ENCODE results near the gene FBXO42.
"Not testable (repeated sequence)": the region's sequence is repeated elsewhere in the genome, so short reads cannot be mapped to it uniquely, and the experiment has no call there.

Gene FBXO42

DNA sequence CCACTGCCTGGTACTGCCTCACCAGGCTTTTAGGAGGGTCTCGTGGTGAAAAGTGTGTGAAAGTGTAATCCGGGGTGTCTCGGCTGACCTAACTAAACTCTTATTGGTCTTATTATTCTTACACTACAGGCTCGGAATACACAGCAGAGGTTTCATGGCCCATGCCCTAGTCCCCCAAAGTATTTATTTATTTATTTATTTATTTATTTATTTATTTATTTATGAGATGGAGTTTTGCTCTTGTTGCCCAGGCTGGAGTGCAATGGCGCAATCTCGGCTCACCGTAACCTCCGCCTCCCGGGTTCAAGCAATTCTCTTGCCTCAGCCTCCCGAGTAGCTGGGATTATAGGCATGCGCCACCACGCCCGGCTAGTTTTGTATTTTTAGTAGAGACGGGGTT, 137.0 kb downstream of the FBXO42 start:
- H3K4me1 ChIP-seq (ENCODE audit: control insufficient read depth, insufficient read depth, low read length): peaks cover 30% of the 10 kb centered on the region
- H3K36me3 ChIP-seq (ENCODE audit: control insufficient read depth, insufficient read depth, low read length); H3K27ac ChIP-seq (ENCODE audit: low read depth, low read length); H3K27me3 ChIP-seq (ENCODE audit: control insufficient read depth, insufficient read depth, low read length); H3K9me3 ChIP-seq (ENCODE audit: control insufficient read depth, insufficient read depth, low read length); H3K4me3 ChIP-seq (ENCODE audit: low read depth, low read length); H3K9ac ChIP-seq (ENCODE audit: low read depth, low read length): not testable (repeated sequence)

DNA sequence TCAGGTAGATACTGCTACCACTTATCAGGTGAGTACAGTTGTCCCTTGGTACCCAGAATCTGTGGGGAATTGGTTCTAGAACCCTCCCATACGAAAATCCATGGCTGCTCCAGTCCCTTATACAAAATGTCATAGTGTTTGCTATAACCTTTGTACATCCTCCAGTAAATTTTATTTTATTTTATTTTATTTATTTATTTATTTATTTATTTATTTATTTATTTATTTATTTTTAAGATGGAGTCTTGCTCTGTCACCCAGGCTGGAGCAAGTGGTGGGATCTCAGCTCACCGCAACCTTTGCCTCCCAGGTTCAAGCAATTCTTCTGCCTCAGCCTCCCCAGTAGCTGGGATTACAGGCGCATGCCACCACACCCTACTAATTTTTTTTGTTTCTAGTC, 138.7 kb downstream of the FBXO42 start:
- H3K9ac ChIP-seq (ENCODE audit: low read depth, low read length): not testable (repeated sequence)

DNA sequence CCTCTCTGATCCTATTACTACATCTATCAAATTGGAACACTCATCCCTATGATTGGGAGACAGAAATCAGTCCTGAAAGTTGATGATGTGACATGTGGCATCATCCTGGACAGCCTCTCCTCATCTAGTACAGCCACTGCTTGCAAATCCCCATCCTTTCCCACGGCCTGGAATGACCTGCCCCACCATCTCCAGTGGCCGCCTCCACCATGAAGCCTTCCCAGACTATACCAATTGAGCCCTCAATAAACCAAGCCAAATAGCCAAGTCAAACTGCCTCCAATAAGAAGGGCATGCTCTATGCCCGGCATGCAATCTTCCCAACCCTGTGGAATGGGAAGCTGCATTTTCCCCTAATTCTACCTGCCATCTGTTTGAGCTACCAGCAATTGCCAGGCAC, 139.3 kb downstream of the FBXO42 start:
- no peak overlapping the region for H3K9ac ChIP-seq (ENCODE audit: low read depth, low read length)
- peaks cover 9% of the 10 kb centered on the region for H3K27me3 ChIP-seq (ENCODE audit: control insufficient read depth, insufficient read depth, low read length)
- no peak overlapping the region for H3K27ac ChIP-seq (ENCODE audit: low read depth, low read length)

More for the DNA sequence above, 138.7 kb downstream of the FBXO42 start:
- H3K27ac ChIP-seq (ENCODE audit: low read depth, low read length); H3K36me3 ChIP-seq (ENCODE audit: control insufficient read depth, insufficient read depth, low read length); H3K9me3 ChIP-seq (ENCODE audit: control insufficient read depth, insufficient read depth, low read length); H3K4me3 ChIP-seq (ENCODE audit: low read depth, low read length); H3K27me3 ChIP-seq (ENCODE audit: control insufficient read depth, insufficient read depth, low read length): not testable (repeated sequence)
- peaks cover 31% of the 10 kb centered on the region for H3K4me1 ChIP-seq (ENCODE audit: control insufficient read depth, insufficient read depth, low read length)

DNA sequence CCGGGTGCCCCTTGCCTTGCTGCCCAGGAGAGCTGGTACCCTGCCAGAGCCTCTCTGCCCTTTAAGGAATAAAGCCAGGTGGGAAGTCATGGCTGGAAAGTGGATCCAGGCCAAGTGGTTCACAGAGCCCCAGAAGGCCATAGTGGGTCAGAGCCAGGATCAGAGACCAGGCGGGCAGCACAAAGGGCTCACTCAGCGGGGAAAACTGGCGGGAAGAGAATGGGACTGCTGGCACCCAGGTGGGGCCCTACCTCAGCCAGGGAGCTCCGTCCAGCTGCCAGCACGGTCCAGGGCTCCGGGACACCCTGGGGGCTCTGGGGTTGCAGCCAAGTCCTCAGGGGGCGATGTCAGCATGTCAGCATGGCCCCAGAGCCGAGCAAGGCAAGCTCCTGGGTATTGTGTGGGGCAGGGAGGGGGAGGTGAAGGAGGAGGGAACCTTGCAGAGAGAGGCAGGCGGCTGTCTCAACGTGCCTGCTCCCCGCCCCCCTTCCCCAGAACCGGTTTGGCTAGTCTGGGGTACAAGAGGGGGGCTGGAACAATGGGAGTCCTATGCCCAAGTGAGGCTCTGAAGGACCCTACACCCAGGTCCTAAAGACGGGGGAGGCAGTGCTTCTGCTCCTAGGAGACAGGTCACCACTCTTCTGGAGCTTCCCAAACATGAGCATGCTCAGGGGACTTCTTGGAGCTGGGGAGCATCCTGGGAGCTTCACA, 139.9 kb downstream of the FBXO42 start, which contains the start of gene ARHGEF19:
TSS of gene ARHGEF19 (minus strand) at position 402 of the 711 bp plus-strand sequence. CDS start 3,598 bp downstream, outside the sequence.
- peaks cover 40% of the 10 kb centered on the region for H3K4me1 ChIP-seq (ENCODE audit: control insufficient read depth, insufficient read depth, low read length)
- H3K27ac ChIP-seq (ENCODE audit: low read depth, low read length): peak within 1 kb of the TSS; percentile 63
- no peaks in the 10 kb centered on the region for H3K36me3 ChIP-seq (ENCODE audit: control insufficient read depth, insufficient read depth, low read length)
- peaks cover 9% of the 10 kb centered on the region for H3K27me3 ChIP-seq (ENCODE audit: control insufficient read depth, insufficient read depth, low read length)
- peak within 1 kb of the TSS; percentile 73 for H3K4me3 ChIP-seq (ENCODE audit: low read depth, low read length)
- H3K9ac ChIP-seq (ENCODE audit: low read depth, low read length): peak within 1 kb of the TSS; percentile 80
- no peaks in the 10 kb centered on the region for H3K9me3 ChIP-seq (ENCODE audit: control insufficient read depth, insufficient read depth, low read length)

More for the DNA sequence above, 139.3 kb downstream of the FBXO42 start:
- Histone ChIP-seq H3K4me3 (ENCODE audit: low read depth, low read length) (peak overlapping the region; percentile 73), H3K36me3 (ENCODE audit: control insufficient read depth, insufficient read depth, low read length) (no peaks in the 10 kb centered on the region), H3K4me1 (ENCODE audit: control insufficient read depth, insufficient read depth, low read length) (peaks cover 34% of the 10 kb centered on the region), H3K9me3 (ENCODE audit: control insufficient read depth, insufficient read depth, low read length) (no peaks in the 10 kb centered on the region)

DNA sequence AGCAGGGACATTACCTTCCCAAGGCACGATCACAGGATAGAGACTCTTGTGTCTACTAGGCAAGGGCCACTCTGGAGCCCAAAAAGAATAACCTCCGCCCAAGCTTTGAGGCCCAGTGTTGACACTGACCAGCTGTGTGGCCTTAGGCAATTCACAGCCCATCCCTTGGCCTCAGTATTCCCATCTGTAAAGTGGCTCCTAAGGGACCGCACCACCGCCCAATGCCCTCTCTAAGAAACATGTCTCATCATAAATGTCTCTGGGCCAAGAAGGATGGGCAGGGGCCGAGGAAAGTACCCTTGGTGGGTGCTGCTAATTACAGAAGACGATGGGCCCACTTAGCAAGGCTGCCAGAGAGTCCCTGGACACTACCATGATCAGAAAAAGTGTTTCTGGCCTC, 140.5 kb downstream of the FBXO42 start:
- H3K9me3 ChIP-seq (ENCODE audit: control insufficient read depth, insufficient read depth, low read length): no peaks in the 10 kb centered on the region
- peaks cover 5% of the 10 kb centered on the region for H3K27me3 ChIP-seq (ENCODE audit: control insufficient read depth, insufficient read depth, low read length)
- peaks cover 38% of the 10 kb centered on the region for H3K4me1 ChIP-seq (ENCODE audit: control insufficient read depth, insufficient read depth, low read length)
- H3K36me3 ChIP-seq (ENCODE audit: control insufficient read depth, insufficient read depth, low read length): no peaks in the 10 kb centered on the region
- peak overlapping the region; percentile 80 for H3K9ac ChIP-seq (ENCODE audit: low read depth, low read length)
- peak overlapping the region; percentile 63 for H3K27ac ChIP-seq (ENCODE audit: low read depth, low read length)
- peak overlapping the region; percentile 73 for H3K4me3 ChIP-seq (ENCODE audit: low read depth, low read length)

DNA sequence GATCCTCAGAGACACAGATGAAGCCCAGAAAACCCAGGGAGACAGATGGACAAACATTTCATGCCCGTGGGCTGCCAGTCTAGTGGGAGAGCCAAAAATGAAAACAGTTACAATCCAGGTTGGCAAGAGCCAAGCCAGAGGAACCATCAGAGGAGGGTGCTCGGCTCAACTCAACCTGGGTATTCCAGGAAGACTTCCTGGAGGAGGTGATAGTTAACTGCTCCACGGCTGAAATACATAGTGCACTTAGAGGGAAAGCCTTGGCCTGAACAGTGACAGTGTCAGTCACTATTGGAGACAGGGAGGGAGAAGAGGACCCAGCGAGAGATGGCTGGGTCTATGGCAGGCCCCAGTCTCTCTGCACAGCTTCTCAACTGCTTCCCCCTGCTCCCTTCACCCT, 141.7 kb downstream of the FBXO42 start:
- no peak overlapping the region for H3K9ac ChIP-seq (ENCODE audit: low read depth, low read length)
- H3K36me3 ChIP-seq (ENCODE audit: control insufficient read depth, insufficient read depth, low read length): no peaks in the 10 kb centered on the region
- H3K4me1 ChIP-seq (ENCODE audit: control insufficient read depth, insufficient read depth, low read length): peaks cover 36% of the 10 kb centered on the region

DNA sequence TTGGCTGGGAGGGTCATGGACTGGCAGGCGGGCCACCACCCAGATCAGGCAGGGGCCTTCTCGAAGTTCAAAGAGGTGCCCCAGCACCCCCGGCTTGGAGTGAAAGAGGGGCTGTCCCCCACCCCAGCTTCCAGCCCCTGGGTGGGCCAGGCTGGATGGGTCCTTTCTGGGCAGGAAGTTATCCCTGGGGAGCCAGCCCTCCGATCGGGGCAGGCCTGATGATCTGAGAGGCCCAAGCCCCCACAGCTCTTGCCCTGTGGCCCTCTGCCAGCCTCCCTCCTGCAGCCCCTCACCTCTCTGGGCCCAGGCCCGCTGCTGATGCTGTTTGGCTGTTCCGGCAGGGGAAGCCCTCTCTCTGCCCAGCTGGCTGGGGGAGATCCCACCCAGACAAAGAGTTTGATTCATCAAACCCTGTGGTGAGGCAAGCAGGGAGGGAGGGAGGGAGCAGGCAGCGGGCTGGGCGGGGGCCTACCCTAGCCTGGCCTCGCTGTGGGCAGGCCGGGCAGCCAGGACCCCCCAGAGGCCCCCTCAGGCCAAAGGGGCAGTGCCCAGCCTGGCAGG, 142.4 kb downstream of the FBXO42 start:
- H3K36me3 ChIP-seq (ENCODE audit: control insufficient read depth, insufficient read depth, low read length): peaks cover under 1% of the 10 kb centered on the region; the same call in 1 of the 2 replicates
- no peaks in the 10 kb centered on the region for H3K27me3 ChIP-seq (ENCODE audit: control insufficient read depth, insufficient read depth, low read length)
- H3K27ac ChIP-seq (ENCODE audit: low read depth, low read length): no peak overlapping the region
- no peaks in the 10 kb centered on the region for H3K9me3 ChIP-seq (ENCODE audit: control insufficient read depth, insufficient read depth, low read length)
- peaks cover 36% of the 10 kb centered on the region for H3K4me1 ChIP-seq (ENCODE audit: control insufficient read depth, insufficient read depth, low read length)
- no peak overlapping the region for H3K9ac ChIP-seq (ENCODE audit: low read depth, low read length)
- H3K4me3 ChIP-seq (ENCODE audit: low read depth, low read length): no peak overlapping the region

More for the DNA sequence above, 141.7 kb downstream of the FBXO42 start:
- Histone ChIP-seq H3K27me3 (ENCODE audit: control insufficient read depth, insufficient read depth, low read length) (no peaks in the 10 kb centered on the region), H3K9me3 (ENCODE audit: control insufficient read depth, insufficient read depth, low read length) (no peaks in the 10 kb centered on the region), H3K27ac (ENCODE audit: low read depth, low read length) (no peak overlapping the region), H3K4me3 (ENCODE audit: low read depth, low read length) (no peak overlapping the region)

DNA sequence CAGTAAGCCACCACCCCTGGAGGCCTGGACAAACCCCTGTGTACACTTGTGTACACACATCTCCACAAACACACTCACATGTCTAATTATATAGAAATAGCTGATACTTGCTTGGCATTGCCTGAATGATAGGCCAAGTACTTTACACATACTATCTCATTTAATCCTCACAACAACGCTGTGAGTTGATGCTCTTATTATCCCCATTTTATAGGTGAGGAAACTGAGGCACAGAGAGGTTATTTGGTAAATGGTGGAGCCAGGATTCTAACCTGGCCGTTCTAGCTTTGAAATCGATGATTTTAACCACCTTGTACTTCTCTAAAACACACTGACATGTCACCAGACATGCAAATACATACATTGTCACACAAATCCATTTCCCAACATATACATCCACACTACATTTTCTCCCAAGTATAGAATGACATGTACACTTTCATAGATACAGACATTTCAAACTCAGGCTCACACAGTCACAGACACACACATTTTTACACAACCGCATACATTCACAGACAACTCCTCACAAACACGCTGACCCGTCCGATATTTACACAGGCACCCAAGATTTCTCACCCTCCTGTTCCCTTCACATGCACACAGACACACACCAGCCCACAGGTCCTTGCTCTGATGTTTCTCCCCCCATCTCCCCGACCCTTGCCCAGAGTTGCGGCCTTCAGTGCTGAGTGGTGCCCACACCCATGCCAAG, 143.0 kb downstream of the FBXO42 start:
- Histone ChIP-seq H3K4me3 (ENCODE audit: low read depth, low read length) (no peak overlapping the region), H3K36me3 (ENCODE audit: control insufficient read depth, insufficient read depth, low read length) (peaks cover 7% of the 10 kb centered on the region), H3K4me1 (ENCODE audit: control insufficient read depth, insufficient read depth, low read length) (peaks cover 36% of the 10 kb centered on the region), H3K27me3 (ENCODE audit: control insufficient read depth, insufficient read depth, low read length) (no peaks in the 10 kb centered on the region), H3K9me3 (ENCODE audit: control insufficient read depth, insufficient read depth, low read length) (no peaks in the 10 kb centered on the region), H3K9ac (ENCODE audit: low read depth, low read length) (no peak overlapping the region), H3K27ac (ENCODE audit: low read depth, low read length) (no peak overlapping the region)

DNA sequence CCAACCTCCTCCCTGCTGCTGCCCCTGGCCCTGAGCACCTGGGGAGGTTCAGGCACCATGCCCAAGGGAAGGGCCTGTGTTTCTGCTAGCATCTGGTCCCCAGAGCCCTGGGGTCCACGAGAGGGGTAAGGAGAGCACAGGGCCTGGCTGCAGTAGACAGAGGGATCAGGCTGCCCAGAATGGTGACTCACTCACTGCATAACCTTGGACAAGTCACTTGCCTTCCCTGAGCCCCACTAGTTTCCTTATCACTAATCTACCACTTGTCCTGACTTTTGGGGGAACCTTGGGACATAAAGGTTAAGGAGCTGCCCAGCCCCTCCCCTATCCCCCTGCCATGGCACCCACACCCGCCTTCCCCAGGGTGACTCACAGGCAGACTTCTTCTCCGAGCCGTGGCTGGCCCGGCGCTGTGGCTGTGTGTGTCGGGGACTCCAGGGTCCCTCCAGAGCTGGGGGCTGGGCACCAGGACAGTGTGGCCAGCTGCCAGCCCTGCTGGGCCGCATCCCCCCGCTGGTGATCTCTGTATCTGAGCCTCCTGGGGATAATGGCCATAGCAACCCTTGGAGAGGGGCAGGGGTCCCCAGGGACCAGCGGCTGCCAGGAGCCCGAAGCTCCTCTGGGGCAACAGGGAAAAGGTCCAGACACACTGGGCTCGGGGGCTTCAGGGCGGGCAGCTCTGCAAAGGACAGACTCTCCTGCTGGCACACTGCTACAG, 143.9 kb downstream of the FBXO42 start:
- Histone ChIP-seq H3K9ac (ENCODE audit: low read depth, low read length) (no peak overlapping the region), H3K27me3 (ENCODE audit: control insufficient read depth, insufficient read depth, low read length) (no peaks in the 10 kb centered on the region), H3K4me3 (ENCODE audit: low read depth, low read length) (no peak overlapping the region), H3K27ac (ENCODE audit: low read depth, low read length) (no peak overlapping the region), H3K9me3 (ENCODE audit: control insufficient read depth, insufficient read depth, low read length) (no peaks in the 10 kb centered on the region), H3K36me3 (ENCODE audit: control insufficient read depth, insufficient read depth, low read length) (peaks cover 15% of the 10 kb centered on the region), H3K4me1 (ENCODE audit: control insufficient read depth, insufficient read depth, low read length) (peaks cover 36% of the 10 kb centered on the region)

DNA sequence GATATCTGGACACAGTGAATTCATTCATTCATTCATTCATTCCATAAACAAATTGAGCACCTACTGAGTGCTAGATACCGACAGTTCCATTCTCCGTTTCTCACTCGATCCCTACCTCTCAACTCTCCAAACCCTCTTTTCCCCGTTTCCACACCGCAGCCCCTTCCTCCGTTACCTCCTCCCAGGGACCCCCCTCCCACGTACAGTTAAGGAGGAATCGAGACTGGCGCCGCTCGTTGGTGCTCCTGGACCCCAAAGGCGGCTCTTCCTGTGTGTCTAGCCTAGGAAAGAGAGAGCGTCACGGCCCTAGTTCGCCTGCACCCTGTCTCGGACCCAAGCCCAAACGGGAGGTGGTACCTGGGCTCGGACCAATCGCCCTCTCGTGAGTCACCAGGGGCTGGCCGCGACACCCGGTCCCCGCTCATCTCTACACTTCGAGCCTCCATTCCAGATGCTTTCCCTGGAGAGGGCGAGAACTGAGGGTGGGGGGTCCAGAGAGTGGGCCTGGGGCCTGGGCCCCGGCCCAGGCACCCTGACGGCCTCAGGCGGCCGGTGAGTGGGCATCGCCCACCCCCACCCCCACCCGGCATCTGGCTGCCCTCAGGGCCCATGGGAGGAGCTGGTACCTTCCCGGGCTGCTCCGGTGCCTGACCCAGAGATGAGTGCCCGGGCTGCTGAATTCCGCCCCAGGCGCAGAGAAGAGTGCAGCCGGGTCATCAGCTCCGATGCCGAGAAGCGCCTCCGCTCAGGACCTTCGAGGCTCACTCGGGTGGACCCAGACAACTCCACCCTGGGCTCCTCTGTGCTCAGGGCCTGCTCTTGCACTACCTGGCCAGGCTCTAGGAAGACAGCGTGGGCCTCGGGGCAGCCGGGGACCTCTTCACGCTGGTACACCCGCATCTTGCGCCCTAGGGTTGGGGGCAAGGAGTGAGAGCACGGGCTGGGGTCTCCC, 144.7 kb downstream of the FBXO42 start:
- Histone ChIP-seq H3K4me3 (ENCODE audit: low read depth, low read length) (peak overlapping the region; percentile 63), H3K4me1 (ENCODE audit: control insufficient read depth, insufficient read depth, low read length) (peaks cover 28% of the 10 kb centered on the region)

More for the DNA sequence above, 144.7 kb downstream of the FBXO42 start:
- Histone ChIP-seq H3K27me3 (ENCODE audit: control insufficient read depth, insufficient read depth, low read length) (no peaks in the 10 kb centered on the region), H3K36me3 (ENCODE audit: control insufficient read depth, insufficient read depth, low read length) (peaks cover 24% of the 10 kb centered on the region), H3K9me3 (ENCODE audit: control insufficient read depth, insufficient read depth, low read length) (no peaks in the 10 kb centered on the region), H3K27ac (ENCODE audit: low read depth, low read length) (peak overlapping the region; percentile 84), H3K9ac (ENCODE audit: low read depth, low read length) (peak overlapping the region; percentile 49)

Data from HUES48 (cell line).